H9 (cell line): Measurements from ENCODE around the gene STAT1. TPM values are rescaled to one million over a fixed set of nuclear protein-coding genes. Genes with fewer than 3 reads are reported as not detected.

Experiments
- DNase-seq: peaks from one replicate; pipeline ENCODE4 v3.0.0-alpha.2; 2017
- H2AFZ ChIP-seq: one replicate; pipeline ENCODE4 v1.6.1; 2013; ENCODE audit warnings: mild to moderate bottlenecking, low read length, control low read depth, moderate library complexity
- H2AK5ac ChIP-seq: 2 replicates; pipeline ENCODE4 v1.6.1; 2013; ENCODE audit warnings: low read length, control low read depth, mixed read lengths; ENCODE audit not compliant: insufficient read length
- H2BK120ac ChIP-seq: one replicate; pipeline ENCODE4 v1.6.1; 2013; ENCODE audit warnings: low read depth, mild to moderate bottlenecking, low read length, control low read depth, inconsistent platforms; ENCODE audit not compliant: poor library complexity, severe bottlenecking
- H2BK12ac ChIP-seq: 2 replicates; pipeline ENCODE4 v1.6.1; 2013; ENCODE audit warnings: low read length, control low read depth, mixed read lengths, low read depth; ENCODE audit not compliant: insufficient read length
- H2BK15ac ChIP-seq: 2 replicates; pipeline ENCODE4 v1.6.1; 2013; ENCODE audit warnings: low read depth, low read length, control low read depth
- H2BK20ac ChIP-seq: one replicate; pipeline ENCODE4 v1.6.1; 2013; ENCODE audit warnings: low read depth, mild to moderate bottlenecking, low read length, control low read depth, inconsistent platforms; ENCODE audit not compliant: poor library complexity, severe bottlenecking
- H2BK5ac ChIP-seq: 2 replicates; pipeline ENCODE4 v1.6.1; 2013; ENCODE audit warnings: low read length, control low read depth, mixed read lengths; ENCODE audit not compliant: insufficient read length
- H3K14ac ChIP-seq: 2 replicates; pipeline ENCODE4 v1.6.1; 2013; ENCODE audit warnings: low read length, control low read depth; ENCODE audit not compliant: insufficient read depth
- H3K18ac ChIP-seq: 2 replicates; pipeline ENCODE4 v1.6.1; 2013; ENCODE audit warnings: low read depth, mild to moderate bottlenecking, mixed read lengths, low read length, control low read depth; ENCODE audit not compliant: insufficient read length
- H3K23ac ChIP-seq: 2 replicates; pipeline ENCODE4 v1.6.1; 2013; ENCODE audit warnings: low read length, control low read depth, mixed read lengths, low read depth; ENCODE audit not compliant: insufficient read length
- H3K23me2 ChIP-seq: 2 replicates; pipeline ENCODE4 v1.6.1; 2013; ENCODE audit warnings: low read depth, mild to moderate bottlenecking, mixed read lengths, low read length, control low read depth; ENCODE audit not compliant: insufficient read length, poor library complexity, severe bottlenecking
- H3K27ac ChIP-seq: 2 replicates; pipeline ENCODE4 v1.5.1; 2013; ENCODE audit warnings: low read length, control low read depth, mixed read lengths, low read depth; ENCODE audit not compliant: insufficient read length
- H3K27me3 ChIP-seq: 2 replicates; pipeline ENCODE4 v1.6.1; 2013; ENCODE audit warnings: low read length, control low read depth, inconsistent platforms; ENCODE audit not compliant: insufficient read depth
- H3K4ac ChIP-seq: 2 replicates; pipeline ENCODE4 v1.6.1; 2013; ENCODE audit warnings: low read depth, mild to moderate bottlenecking, control low read depth, inconsistent platforms, low read length, moderate library complexity
- H3K4me1 ChIP-seq: 2 replicates; pipeline ENCODE4 v1.6.1; 2013; ENCODE audit warnings: low read length, control low read depth, inconsistent platforms; ENCODE audit not compliant: insufficient read depth
- H3K4me2 ChIP-seq: 2 replicates; pipeline ENCODE4 v1.6.1; 2013; ENCODE audit warnings: low read length, control low read depth, mixed read lengths; ENCODE audit not compliant: insufficient read length, insufficient read depth
- H3K56ac ChIP-seq: 2 replicates; pipeline ENCODE4 v1.6.1; 2013; ENCODE audit warnings: low read depth, mild to moderate bottlenecking, mixed read lengths, low read length, control low read depth; ENCODE audit not compliant: insufficient read length
- H3K79me1 ChIP-seq: 2 replicates; pipeline ENCODE4 v1.6.1; 2013; ENCODE audit warnings: low read depth, mild to moderate bottlenecking, moderate library complexity, low read length, control low read depth, inconsistent platforms; ENCODE audit not compliant: insufficient read depth, poor library complexity, severe bottlenecking
- H3K79me2 ChIP-seq: 2 replicates; pipeline ENCODE4 v1.6.1; 2013; ENCODE audit warnings: low read length, control low read depth, inconsistent platforms; ENCODE audit not compliant: insufficient read depth
- H3K9ac ChIP-seq: 2 replicates; pipeline ENCODE4 v1.6.1; 2013; ENCODE audit warnings: low read length, control low read depth, mixed read lengths; ENCODE audit not compliant: insufficient read length; ENCODE audit errors: extremely low read depth
- H3K9me3 ChIP-seq: one replicate; pipeline ENCODE4 v1.6.1; 2013; ENCODE audit warnings: low read depth, low read length, inconsistent platforms; ENCODE audit not compliant: control insufficient read depth
- H3T11ph ChIP-seq: one replicate; pipeline ENCODE4 v1.6.1; 2013; ENCODE audit warnings: mild to moderate bottlenecking, low read length, control low read depth, inconsistent platforms
- H4K20me1 ChIP-seq: one replicate; pipeline ENCODE4 v1.6.1; 2013; ENCODE audit not compliant: control insufficient read depth, insufficient read length, insufficient read depth
- H4K5ac ChIP-seq: 2 replicates; pipeline ENCODE4 v1.6.1; 2013; ENCODE audit warnings: low read depth, mild to moderate bottlenecking, mixed read lengths, low read length, control low read depth; ENCODE audit not compliant: insufficient read length
- H4K8ac ChIP-seq: replicated peaks from 2 replicates; pipeline ENCODE4 v1.6.1; 2013; ENCODE audit warnings: low read length, control low read depth, mixed read lengths, low read depth; ENCODE audit not compliant: insufficient read length
- H4K91ac ChIP-seq: 2 replicates; pipeline ENCODE4 v1.6.1; 2013; ENCODE audit warnings: low read depth, mild to moderate bottlenecking, moderate library complexity, mixed read lengths, low read length, control low read depth; ENCODE audit not compliant: insufficient read length
- H3K27ac Mint-ChIP-seq, 3 experiments: 2 replicates in 2 of 3; 3 replicates in 1 of 3; pipeline ENCODE4 v1.8.0; 2020 to 2021; ENCODE audit warnings: mixed read lengths in 3 of 3, mild to moderate bottlenecking in 1 of 3, moderate library complexity in 1 of 3
- H3K27me3 Mint-ChIP-seq: 2 replicates; pipeline ENCODE4 v1.8.0; 2021; ENCODE audit warnings: low read depth, mild to moderate bottlenecking, moderate library complexity, mixed read lengths
- H3K36me3 Mint-ChIP-seq, 3 experiments: 2 replicates in 2 of 3; 3 replicates in 1 of 3; pipeline ENCODE4 v1.8.0; 2020 to 2021; ENCODE audit warnings: low read depth in 3 of 3, mixed read lengths in 3 of 3; ENCODE audit not compliant: insufficient read depth in 1 of 3
- H3K4me1 Mint-ChIP-seq, 2 experiments: 2 replicates each; pipeline ENCODE4 v1.8.0; 2020; ENCODE audit warnings: mixed read lengths in 2 of 2
- H3K4me3 Mint-ChIP-seq, 2 experiments: 2 replicates in 1 of 2; 3 replicates in 1 of 2; pipeline ENCODE4 v1.8.0; 2020 to 2021; ENCODE audit warnings: mild to moderate bottlenecking in 2 of 2, mixed read lengths in 2 of 2, moderate library complexity in 1 of 2
- H3K9me3 Mint-ChIP-seq, 2 experiments: 2 replicates in 1 of 2; 3 replicates in 1 of 2; pipeline ENCODE4 v1.8.0; 2020; ENCODE audit warnings: mild to moderate bottlenecking in 2 of 2, mixed read lengths in 2 of 2, moderate library complexity in 1 of 2
- CTCF ChIP-seq: fragments of 200-600 bp; sonication (generic); conservative IDR thresholded peaks from 3 replicates; pipeline ENCODE4 v1.8.0; 2021; ENCODE audit warnings: antibody characterized with exemption, mild to moderate bottlenecking
- WGBS: extraction: QIAGEN DNeasy Blood & Tissue Kit; methylation state at CpG from one replicate; pipeline ENCODE4 v1.1.7; 2013; ENCODE audit warnings: missing lambda C conversion rate, low lambda C conversion rate, mixed read lengths; ENCODE audit not compliant: insufficient read length; ENCODE audit errors: extremely low coverage; 5-methylcytosine and 5-hydroxymethylcytosine counted together
- total RNA-seq: library from RNA; stranded (reverse); gene quantifications from 2 replicates; pipeline ENCODE4 v1.2.1, GENCODE V29; 2021

The STAT1 gene
- total RNA-seq, 1 experiment from 2014 or later: 48.1 TPM

GRCh38 chr2:191018048-191018447 lies 4.1 kb upstream of the STAT1 start:
- Histone ChIP-seq H2BK20ac (no peak overlapping the region), H3K4ac (no peak overlapping the region), H2BK120ac (no peak overlapping the region), H3K14ac (no peak overlapping the region), H3K9me3 (no peaks in the 10 kb centered on the region), H4K5ac (no peak overlapping the region), H3K23me2 (peaks cover 14% of the 10 kb centered on the region), H3K79me1 (no peaks in the 10 kb centered on the region), H3K9ac (no peak overlapping the region), H3T11ph (no peak overlapping the region), H4K8ac (no peak overlapping the region), H3K4me1 (0 out of 2 replicates have a peak, but pooled peaks cover 2% of the 10 kb centered on the region), H3K27ac (no peak overlapping the region), H3K18ac (no peak overlapping the region), H2AK5ac (no peak overlapping the region), H3K23ac (no peak overlapping the region), H2AFZ (no peak overlapping the region), H3K79me2 (no peaks in the 10 kb centered on the region; the same call in 1 of the 2 replicates), H3K4me2 (no peak overlapping the region), H3K27me3 (peaks cover 3% of the 10 kb centered on the region; the same call in 1 of the 2 replicates), H2BK12ac (no peak overlapping the region), H2BK15ac (no peak overlapping the region), H3K56ac (no peak overlapping the region), H4K91ac (no peak overlapping the region), H4K20me1 (no peaks in the 10 kb centered on the region), H2BK5ac (no peak overlapping the region)
- Mint-ChIP-seq H3K4me3 (no peak overlapping the region), H3K36me3 (no peaks in the 10 kb centered on the region), H3K27me3 (peaks cover 10% of the 10 kb centered on the region), H3K4me1 (no peaks in the 10 kb centered on the region), H3K9me3 (peaks cover 0 to 4% of the 10 kb centered on the region in 2 experiments; a peak in 1 of 5 replicates), H3K27ac (no peak overlapping the region)
- no peak for DNase-seq
- no peak for TF ChIP-seq CTCF
- WGBS: no CpG with 5 or more reads among the region's 1 CpG
